K562 (cell line): ENCODE measurements around the gene HADHA. TPM values are rescaled to one million over a fixed set of nuclear protein-coding genes. Genes with fewer than 3 reads are reported as not detected.
"Not testable (repeated sequence)": the region's sequence is repeated elsewhere in the genome, so short reads cannot be mapped to it uniquely, and the experiment has no call there.

Source experiments
- ATAC-seq: fragments of 200-7000 bp; cut with Tn5 transposase; 3 replicates; pipeline ENCODE4 v1.9.1; 2020; ENCODE audit warnings: moderate library complexity
- BruUV-seq: library from RNA; stranded (reverse); fragments of 400-500 nt; replicated peaks from 2 replicates; lab custom pipeline; 2021; lab: Mats Ljungman, UMichigan
- CTCF ChIA-PET: fragments of 300-600 bp; formaldehyde crosslinking; extraction: SDS; loops from one replicate; lab custom pipeline; 2021; ENCODE audit warnings: low intra/inter-chr PET ratio; lab: Yijun Ruan, JAX
- POLR2A ChIA-PET: fragments of 300-600, 350-650 bp; sonication (Branson Sonifier 250); formaldehyde crosslinking; extraction: SDS; loops from one replicate; lab custom pipeline; 2021; ENCODE audit warnings: antibody characterized with exemption, inconsistent platforms; lab: Yijun Ruan, JAX
- DNase-seq, 4 experiments: peaks; one replicate each; pipeline versions ENCODE4 v3.0.0 to v3.0.0-alpha.2; 2011 to 2018; ENCODE audit warnings: low spot score in 3 of 4, mixed read lengths in 3 of 4; ENCODE audit errors: extremely low read depth in 1 of 4
- FAIRE-seq: peaks from 2 replicates; lab custom pipeline; 2011; peaks lifted over from hg19 to GRCh38; lab: Jason Lieb, UNC
- H2AFZ ChIP-seq: 2 replicates; pipeline ENCODE4 v1.6.0; 2011; ENCODE audit warnings: low read depth, low read length, control low read depth, inconsistent platforms
- H3K27ac ChIP-seq: fragments of 200-600 bp; 3 replicates; pipeline ENCODE4 v1.8.0; 2011; ENCODE audit warnings: low read depth, mild to moderate bottlenecking, control low read depth, inconsistent platforms, low read length, moderate library complexity, mixed read lengths; ENCODE audit errors: extremely low read depth
- H3K27me3 ChIP-seq, 2 experiments: fragments of 300-600 bp in 1 of 2; 2 replicates in 1 of 2; 3 replicates in 1 of 2; pipeline versions ENCODE4 v1.6.0 to v1.8.0; 2011; ENCODE audit warnings: inconsistent platforms in 2 of 2, low read length in 2 of 2, mild to moderate bottlenecking in 1 of 2, mixed read lengths in 1 of 2, moderate library complexity in 1 of 2; ENCODE audit not compliant: control insufficient read depth in 2 of 2, insufficient read depth in 2 of 2
- H3K36me3 ChIP-seq: fragments of 300-600 bp; 3 replicates; pipeline ENCODE4 v1.8.0; 2011; ENCODE audit warnings: mild to moderate bottlenecking, low read length, inconsistent platforms; ENCODE audit not compliant: control insufficient read depth, insufficient read depth
- H3K4me1 ChIP-seq, 2 experiments: fragments of 200-600 bp in 1 of 2; replicated peaks in 1 of 2; 2 replicates in 1 of 2; 3 replicates in 1 of 2; pipeline versions ENCODE4 v1.5.1 to v1.8.0; 2011; ENCODE audit warnings: inconsistent platforms in 2 of 2, low read length in 2 of 2, mild to moderate bottlenecking in 1 of 2, mixed read lengths in 1 of 2, moderate library complexity in 1 of 2; ENCODE audit not compliant: control insufficient read depth in 2 of 2, insufficient read depth in 2 of 2
- H3K4me2 ChIP-seq: 2 replicates; pipeline ENCODE4 v1.6.1; 2011; ENCODE audit warnings: low read length, control low read depth, inconsistent platforms, mixed read lengths; ENCODE audit not compliant: insufficient read depth
- H3K4me3 ChIP-seq: fragments of 200-600 bp; sonication (generic), shearing (Covaris generic); 2 replicates; pipeline ENCODE4 v1.5.1; 2016; ENCODE audit warnings: control low read depth, inconsistent platforms
- H3K79me2 ChIP-seq: fragments of 200-600 bp; 3 replicates; pipeline ENCODE4 v1.8.0; 2011; ENCODE audit warnings: low read length, inconsistent platforms; ENCODE audit not compliant: control insufficient read depth, insufficient read depth
- H3K9ac ChIP-seq, 2 experiments: 2 replicates each; pipeline versions ENCODE4 v1.6.0 to v1.6.1; 2011; ENCODE audit warnings: low read depth in 2 of 2, low read length in 2 of 2, control low read depth in 1 of 2, inconsistent platforms in 1 of 2, mild to moderate bottlenecking in 1 of 2, mixed read lengths in 1 of 2; ENCODE audit not compliant: insufficient read depth in 1 of 2
- H3K9me1 ChIP-seq: one replicate; pipeline ENCODE4 v1.6.0; 2011; ENCODE audit warnings: inconsistent platforms, mild to moderate bottlenecking, low read length, moderate library complexity; ENCODE audit not compliant: control insufficient read depth, insufficient read depth
- H3K9me3 ChIP-seq: replicated peaks from 2 replicates; pipeline ENCODE4 v1.5.1; 2011; ENCODE audit warnings: low read depth, low read length, inconsistent platforms; ENCODE audit not compliant: control insufficient read depth, insufficient read depth
- H4K20me1 ChIP-seq: replicated peaks from 2 replicates; pipeline ENCODE4 v1.6.1; 2011; ENCODE audit warnings: low read length, inconsistent platforms, mixed read lengths; ENCODE audit not compliant: control insufficient read depth, insufficient read depth
- CEBPB ChIP-seq: fragments of 450-650 bp; IDR thresholded peaks from 2 replicates; pipeline ENCODE4 v1.6.1; 2016; ENCODE audit warnings: missing genetic modification characterization, missing compliant biosample characterization
- CEBPG ChIP-seq, 3 experiments: fragments of 200-800 bp in 1 of 3; sonication (Bioruptor generic) in 1 of 3; sonication (generic) in 1 of 3; formaldehyde crosslinking in 1 of 3; IDR thresholded peaks in 2 of 3; conservative IDR thresholded peaks in 1 of 3; 2 replicates each; pipeline versions ENCODE4 v1.6.1 to v1.8.0; 2016 to 2022; ENCODE audit warnings: missing compliant biosample characterization in 2 of 3, missing genetic modification characterization in 2 of 3, mild to moderate bottlenecking in 1 of 3, missing genetic modification reagents in 1 of 3
- FOSL1 ChIP-seq: fragments of 200-800 bp; sonication (Bioruptor generic); conservative IDR thresholded peaks from 2 replicates; pipeline ENCODE4 v1.6.1; 2016; ENCODE audit warnings: missing genetic modification characterization, missing compliant biosample characterization
- JUND ChIP-seq, 2 experiments: IDR thresholded peaks; 2 replicates in 1 of 2; 3 replicates in 1 of 2; pipeline ENCODE4 v1.6.1; 2011; ENCODE audit warnings: borderline replicate concordance in 2 of 2, low read depth in 2 of 2, low read length in 2 of 2, improper control_type of control experiment in 1 of 2, missing biosample characterization in 1 of 2, missing genetic modification characterization in 1 of 2, missing genetic modification reagents in 1 of 2
- MNT ChIP-seq, 2 experiments: fragments of 450-650 bp; conservative IDR thresholded peaks; 2 replicates each; pipeline ENCODE4 v1.6.1; 2017; ENCODE audit warnings: mild to moderate bottlenecking in 2 of 2, moderate library complexity in 2 of 2
- TARDBP ChIP-seq: fragments of 450-650 bp; IDR thresholded peaks from 2 replicates; pipeline ENCODE4 v1.6.1; 2016
- ZFX ChIP-seq: sonication (generic); formaldehyde crosslinking; IDR thresholded peaks from 2 replicates; pipeline ENCODE4 v1.8.0; 2022; ENCODE audit warnings: mild to moderate bottlenecking, missing genetic modification reagents, moderate library complexity
- WGBS: fragments of 100-300 bp; shearing (Covaris generic); methylation state at CpG from one replicate; pipeline ENCODE4 v1.1.6; 2016; ENCODE audit warnings: low coverage, mixed read lengths; ENCODE audit not compliant: insufficient coverage; ENCODE audit errors: missing lambda C conversion rate; 5-methylcytosine and 5-hydroxymethylcytosine counted together
- in situ Hi-C: fragments of 300-500 bp; cut with MboI; formaldehyde crosslinking; loops from 4 replicates; pipeline ENCODE4 v1.15.0; 2018; ENCODE audit warnings: inconsistent platforms, mixed read lengths
- intact Hi-C: fragments of 100-400 bp; cut with micrococcal nuclease; formaldehyde crosslinking; loops from 2 replicates; pipeline ENCODE4 v1.14.2; 2022
- polyA plus RNA-seq, 8 experiments: library from polyadenylated mRNA; depleted of rRNA in 4 of 8; stranded (reverse) in 5 of 8; unstranded in 3 of 8; fragments of >200 nt; fragmentation: Nextera tagmentation in 2 of 8; fragmentation: Illumina TruSeq in 1 of 8; extraction: Ambion mirVana in 2 of 8; extraction: Trizol in 1 of 8; gene quantifications; 2 replicates each; pipeline versions ENCODE4 v1.2.1 to v1.2.3, GENCODE V29; 2011 to 2014; ENCODE audit warnings: inconsistent platforms in 1 of 8, missing spikeins in 1 of 8
- total RNA-seq, 7 experiments: library from RNA; depleted of rRNA in 6 of 7; stranded (reverse); fragments of >200 nt in 6 of 7; fragmentation: Illumina TruSeq in 2 of 7; extraction: Trizol in 2 of 7; gene quantifications; 2 replicates each; pipeline versions ENCODE4 v1.2.1 to v1.2.3, GENCODE V29; 2011 to 2021; ENCODE audit warnings: low replicate concordance in 1 of 7

The HADHA gene
- total and polyA plus RNA-seq, 9 of the 15 experiments (the other 6 are each of a cell fraction or from before 2014, with no cell fraction given), result 145 to 326 (median 202) TPM

- CTCF ChIA-PET, result no interaction called here
- no peak overlapping the region for H2AFZ ChIP-seq
- H3K27me3 ChIP-seq, result no peaks in the 10 kb centered on the region
- H4K20me1 ChIP-seq, result no peaks in the 10 kb centered on the region
- no peak for FAIRE-seq
- H3K4me2 ChIP-seq, result no peak overlapping the region
- WGBS, result 66% methylated on average over 4 of the region's 4 CpGs
- no peak overlapping the region for H3K4me3 ChIP-seq
- no TSS peak for BruUV-seq
- no peaks in the 10 kb centered on the region for H3K4me1 ChIP-seq
- TF ChIP-seq TARDBP, result no peak
- TF ChIP-seq MNT (conservative IDR thresholded peaks at IDR 0.05), result no peak
- TF ChIP-seq FOSL1 (tag), result peak; percentile 83
- TF ChIP-seq JUND (IDR thresholded peaks at IDR 0.05; ENCODE audit: borderline replicate concordance, low read depth, low read length), result 0 out of 2 replicates have a peak, but pooled peaks have one; percentile 11
- no peak for TF ChIP-seq JUND (tag; IDR thresholded peaks at IDR 0.05; ENCODE audit: borderline replicate concordance, low read depth, low read length)
- no peak for TF ChIP-seq ZFX (CRISPR knock-in tag)
- no peak for TF ChIP-seq CEBPG (CRISPR knock-in tag; IDR thresholded peaks at IDR 0.05)
- peak in 1 of 2 experiments; percentile 77; a peak in 2 of 4 replicates for TF ChIP-seq CEBPG (tag; conservative IDR thresholded peaks at IDR 0.05 in 1 of 2, IDR thresholded peaks at IDR 0.05 in 1 of 2)
- TF ChIP-seq CEBPB (tag), result peak; percentile 79
- TF ChIP-seq, all 486 proteins: peak for 4
- in situ Hi-C loops (no loop called here), intact Hi-C loops (no loop called here)
- Histone ChIP-seq H3K27ac (no peak overlapping the region), H3K9me1 (no peaks in the 10 kb centered on the region), H3K9ac (no peak overlapping the region), H3K9me3 (no peaks in the 10 kb centered on the region), H3K79me2 (no peaks in the 10 kb centered on the region), H3K36me3 (peaks cover 27% of the 10 kb centered on the region; the same call in 2 of the 3 replicates)
- DNase-seq, result no peak
- ATAC-seq, result no peak
- POLR2A ChIA-PET, result no interaction called here
Measured at GRCh38 chr2:26268213-26268612, 23.8 kb upstream of the HADHA start.

GRCh38 chr2:26258836-26259235, 14.4 kb upstream of the HADHA start:
- ATAC-seq, FAIRE-seq, in situ Hi-C loops, H4K20me1 ChIP-seq, CTCF ChIA-PET, intact Hi-C loops, DNase-seq, H3K27ac ChIP-seq, H2AFZ ChIP-seq, H3K4me3 ChIP-seq, H3K79me2 ChIP-seq, H3K9me1 ChIP-seq, BruUV-seq, H3K9me3 ChIP-seq, H3K27me3 ChIP-seq, H3K4me2 ChIP-seq, H3K9ac ChIP-seq, H3K4me1 ChIP-seq: not testable (repeated sequence)
- peaks cover 59% of the 10 kb centered on the region; the same call in 2 of the 3 replicates for H3K36me3 ChIP-seq
- POLR2A ChIA-PET, result interaction anchor here (0.9 to 10.1 kb wide), 4 partner anchors 14 to 87 kb away, joined by 3 to 74 read pairs (median 4); partner anchors contain the start of genes HADHA, HADHB and SELENOI
- WGBS, result 88% methylated on average over 8 of the region's 8 CpGs
